CD14-positive monocyte (primary cell): ENCODE results near the gene PAK5. TPM values are rescaled to one million over a fixed set of nuclear protein-coding genes. Genes with fewer than 3 reads are reported as not detected.

Experiments used
- DNase-seq, 3 donors: peaks; one replicate each; pipeline ENCODE4 v3.0.0-alpha.2; 2011 to 2022
- H2AFZ ChIP-seq: 2 replicates; pipeline ENCODE4 v1.6.0; 2012; ENCODE audit warnings: mild to moderate bottlenecking, low read depth, low read length, inconsistent platforms; ENCODE audit not compliant: insufficient read depth, poor library complexity, severe bottlenecking
- H3K27ac ChIP-seq, 2 donors: 1 replicate in 1 of 2; 2 replicates in 1 of 2; pipeline ENCODE4 v1.5.1; 2012 to 2013; ENCODE audit warnings: low read length in 2 of 2, control low read depth in 1 of 2, inconsistent platforms in 1 of 2, low read depth in 1 of 2, mild to moderate bottlenecking in 1 of 2
- H3K27me3 ChIP-seq, 2 donors: one replicate each; pipeline versions ENCODE4 v1.6.0 to v1.6.1; 2011 to 2013; ENCODE audit warnings: low read length in 2 of 2; ENCODE audit not compliant: control insufficient read depth in 2 of 2, insufficient read depth in 2 of 2
- H3K36me3 ChIP-seq, 2 donors: replicated peaks in 1 of 2; 1 replicate in 1 of 2; 2 replicates in 1 of 2; pipeline versions ENCODE4 v1.5.1 to v1.6.1; 2012 to 2013; ENCODE audit warnings: low read length in 2 of 2, control low read depth in 1 of 2, inconsistent platforms in 1 of 2, mild to moderate bottlenecking in 1 of 2; ENCODE audit not compliant: insufficient read depth in 2 of 2, control insufficient read depth in 1 of 2
- H3K4me1 ChIP-seq, 2 donors: 1 replicate in 1 of 2; 2 replicates in 1 of 2; pipeline versions ENCODE4 v1.5.1 to v1.6.1; 2012 to 2013; ENCODE audit warnings: low read length in 2 of 2, control low read depth in 1 of 2, inconsistent platforms in 1 of 2, mild to moderate bottlenecking in 1 of 2, moderate library complexity in 1 of 2; ENCODE audit not compliant: insufficient read depth in 2 of 2, control insufficient read depth in 1 of 2
- H3K4me2 ChIP-seq: replicated peaks from 2 replicates; pipeline ENCODE3; 2012; ENCODE audit warnings: low read length, moderate library complexity, mild to moderate bottlenecking; ENCODE audit not compliant: poor library complexity, severe bottlenecking; ENCODE audit errors: extremely low read depth
- H3K4me3 ChIP-seq, 3 experiments: fragments of 200-600 bp in 1 of 3; sonication (generic) in 1 of 3; replicated peaks in 1 of 3; 1 replicate in 2 of 3; 2 replicates in 1 of 3; pipeline ENCODE4 v1.5.1; 2011 to 2013; ENCODE audit warnings: low read length in 3 of 3, mild to moderate bottlenecking in 3 of 3, control low read depth in 2 of 3, low read depth in 2 of 3, inconsistent platforms in 1 of 3, moderate library complexity in 1 of 3
- H3K79me2 ChIP-seq: 2 replicates; pipeline ENCODE4 v1.6.0; 2012; ENCODE audit warnings: mild to moderate bottlenecking, control low read depth, inconsistent platforms, low read length, moderate library complexity; ENCODE audit not compliant: insufficient read depth
- H3K9ac ChIP-seq: 2 replicates; pipeline ENCODE4 v1.6.0; 2017; ENCODE audit warnings: low read length, mild to moderate bottlenecking; ENCODE audit not compliant: insufficient read depth, poor library complexity, severe bottlenecking
- H3K9me3 ChIP-seq, 2 donors: replicated peaks in 1 of 2; 1 replicate in 1 of 2; 2 replicates in 1 of 2; pipeline versions ENCODE4 v1.5.1 to v1.6.1; 2012 to 2013; ENCODE audit warnings: low read length in 2 of 2, control low read depth in 1 of 2; ENCODE audit not compliant: control insufficient read depth in 1 of 2, insufficient read depth in 1 of 2
- H4K20me1 ChIP-seq: 2 replicates; pipeline ENCODE4 v1.6.0; 2012; ENCODE audit warnings: mild to moderate bottlenecking, low read length, control low read depth, moderate library complexity; ENCODE audit not compliant: insufficient read depth
- H3K27ac Mint-ChIP-seq, 7 donors: one replicate each; pipeline ENCODE4 v1.8.0; 2020; ENCODE audit warnings: mild to moderate bottlenecking in 7 of 7, mixed read lengths in 7 of 7, moderate library complexity in 6 of 7, inconsistent platforms in 2 of 7
- H3K27me3 Mint-ChIP-seq, 3 donors: one replicate each; pipeline ENCODE4 v1.8.0; 2021 to 2022; ENCODE audit warnings: low read depth in 3 of 3, mild to moderate bottlenecking in 3 of 3, mixed read lengths in 3 of 3, moderate library complexity in 3 of 3, inconsistent platforms in 1 of 3
- H3K36me3 Mint-ChIP-seq, 2 donors: one replicate each; pipeline ENCODE4 v1.8.0; 2020; ENCODE audit warnings: mixed read lengths in 2 of 2, inconsistent platforms in 1 of 2, mild to moderate bottlenecking in 1 of 2
- H3K4me1 Mint-ChIP-seq: one replicate; pipeline ENCODE4 v1.8.0; 2020; ENCODE audit warnings: mild to moderate bottlenecking, mixed read lengths
- H3K4me3 Mint-ChIP-seq, 2 donors: one replicate each; pipeline ENCODE4 v1.8.0; 2020; ENCODE audit warnings: mild to moderate bottlenecking in 2 of 2, mixed read lengths in 2 of 2, moderate library complexity in 1 of 2
- H3K9me3 Mint-ChIP-seq, 7 donors: one replicate each; pipeline ENCODE4 v1.8.0; 2020 to 2022; ENCODE audit warnings: mixed read lengths in 7 of 7, mild to moderate bottlenecking in 6 of 7, moderate library complexity in 6 of 7, inconsistent platforms in 2 of 7
- WGBS: methylation state at CpG from one replicate; pipeline ENCODE4 v1.1.5; 2013; ENCODE audit warnings: missing lambda C conversion rate; ENCODE audit not compliant: insufficient coverage; 5-methylcytosine and 5-hydroxymethylcytosine counted together
- intact Hi-C, 2 donors: fragments of 100-400 bp; cut with micrococcal nuclease; formaldehyde crosslinking; loops; one replicate each; pipeline versions ENCODE4 v1.15.0 to v1.15.1; 2023
- polyA plus RNA-seq, 3 donors: library from polyadenylated mRNA; depleted of rRNA in 1 of 3; unstranded in 2 of 3; stranded (reverse) in 1 of 3; fragments of 300-500 nt in 2 of 3; fragments of >200 nt in 1 of 3; fragmentation: Illumina TruSeq in 2 of 3; gene quantifications; 1 replicate in 2 of 3; 2 replicates in 1 of 3; pipeline ENCODE4 v1.2.3, GENCODE V29; 2012 to 2021
- TF ChIP-seq, protein P1 (sequence below): fragments of 200-600 bp; IDR thresholded peaks from one replicate; pipeline ENCODE4 v1.8.0; 2022; ENCODE audit warnings: antibody characterized with exemption, mild to moderate bottlenecking

Gene PAK5
- polyA plus RNA-seq, 3 donors = not detected

DNA sequence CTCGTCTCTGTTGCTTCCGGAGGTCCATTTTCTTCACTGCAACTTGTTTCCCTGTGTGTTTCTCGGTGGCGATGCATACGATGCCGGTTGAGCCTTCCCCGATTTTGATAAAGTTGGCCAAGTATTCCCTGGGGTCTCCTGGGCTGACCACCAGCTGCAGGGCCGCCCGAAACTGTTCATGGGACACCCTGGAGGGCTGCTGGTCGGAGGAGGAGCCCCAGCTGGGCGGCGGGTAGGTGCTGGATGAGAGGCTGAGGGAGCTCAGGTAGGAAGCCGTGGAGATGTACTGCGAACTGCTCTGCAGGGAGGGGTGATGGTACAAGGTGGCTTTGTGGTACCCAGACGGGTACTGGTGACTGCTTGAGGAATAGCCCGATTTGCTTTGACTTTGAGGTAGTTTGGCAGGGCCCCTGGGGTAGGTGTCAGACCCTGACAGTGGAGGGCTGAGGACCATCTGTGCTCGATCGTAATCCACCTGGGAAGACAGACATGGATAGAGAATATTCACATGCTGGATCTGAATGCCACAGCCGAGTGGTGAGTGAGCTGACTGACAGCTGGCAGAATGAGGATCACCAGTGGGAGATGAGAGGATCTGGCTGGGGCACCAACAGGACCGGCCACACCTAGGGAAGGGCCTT, 272.8 kb downstream of the PAK5 start:
- Mint-ChIP-seq H3K27ac (no peak overlapping the region), H3K9me3 (peaks cover 0 to 3% (median 2%) of the 10 kb centered on the region in 7 donors), H3K4me1 (no peaks in the 10 kb centered on the region), H3K27me3 (peaks cover 22 to 47% (median 26%) of the 10 kb centered on the region in 3 donors), H3K36me3 (no peaks in the 10 kb centered on the region), H3K4me3 (no peak overlapping the region)
- Histone ChIP-seq H3K4me2 (no peak overlapping the region), H3K36me3 (no peaks in the 10 kb centered on the region), H3K27ac (no peak overlapping the region), H3K27me3 (peaks cover 27 to 28% of the 10 kb centered on the region in 2 donors), H3K4me1 (no peaks in the 10 kb centered on the region), H3K9me3 (no peaks in the 10 kb centered on the region), H3K4me3 (no peak overlapping the region), H2AFZ (no peak overlapping the region), H3K79me2 (no peaks in the 10 kb centered on the region), H4K20me1 (no peaks in the 10 kb centered on the region), H3K9ac (no peak overlapping the region)
- no peak for DNase-seq
- WGBS = 97% methylated on average over 18 of the region's 20 CpGs
- TF ChIP-seq, protein P1, sequence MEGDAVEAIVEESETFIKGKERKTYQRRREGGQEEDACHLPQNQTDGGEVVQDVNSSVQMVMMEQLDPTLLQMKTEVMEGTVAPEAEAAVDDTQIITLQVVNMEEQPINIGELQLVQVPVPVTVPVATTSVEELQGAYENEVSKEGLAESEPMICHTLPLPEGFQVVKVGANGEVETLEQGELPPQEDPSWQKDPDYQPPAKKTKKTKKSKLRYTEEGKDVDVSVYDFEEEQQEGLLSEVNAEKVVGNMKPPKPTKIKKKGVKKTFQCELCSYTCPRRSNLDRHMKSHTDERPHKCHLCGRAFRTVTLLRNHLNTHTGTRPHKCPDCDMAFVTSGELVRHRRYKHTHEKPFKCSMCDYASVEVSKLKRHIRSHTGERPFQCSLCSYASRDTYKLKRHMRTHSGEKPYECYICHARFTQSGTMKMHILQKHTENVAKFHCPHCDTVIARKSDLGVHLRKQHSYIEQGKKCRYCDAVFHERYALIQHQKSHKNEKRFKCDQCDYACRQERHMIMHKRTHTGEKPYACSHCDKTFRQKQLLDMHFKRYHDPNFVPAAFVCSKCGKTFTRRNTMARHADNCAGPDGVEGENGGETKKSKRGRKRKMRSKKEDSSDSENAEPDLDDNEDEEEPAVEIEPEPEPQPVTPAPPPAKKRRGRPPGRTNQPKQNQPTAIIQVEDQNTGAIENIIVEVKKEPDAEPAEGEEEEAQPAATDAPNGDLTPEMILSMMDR = no peak
- intact Hi-C loops = no loop called here

DNA sequence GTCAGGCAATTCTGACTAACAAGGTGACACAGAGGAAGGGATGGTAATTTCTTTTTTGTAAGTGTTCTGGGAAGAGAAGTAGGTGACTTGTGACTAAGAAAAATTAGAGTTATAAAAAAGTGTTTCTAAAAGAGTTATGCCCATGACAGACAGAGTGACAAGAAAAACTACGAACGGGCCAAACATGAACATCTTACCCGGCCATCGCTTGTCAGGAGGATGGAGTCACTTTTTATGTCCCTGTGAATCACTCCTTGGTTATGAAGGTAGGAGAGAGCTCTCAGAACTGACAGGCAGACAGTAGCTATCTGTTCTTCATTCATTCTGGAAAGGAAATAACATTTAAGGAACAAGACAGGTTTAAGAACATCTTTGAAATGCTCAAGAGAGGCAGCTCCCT, 281.5 kb downstream of the PAK5 start:
- intact Hi-C loops = no loop called here
- TF ChIP-seq, protein P1 = no peak
- Histone ChIP-seq H2AFZ (no peak overlapping the region), H4K20me1 (no peaks in the 10 kb centered on the region), H3K36me3 (no peaks in the 10 kb centered on the region), H3K4me2 (no peak overlapping the region), H3K4me3 (no peak overlapping the region), H3K4me1 (no peaks in the 10 kb centered on the region), H3K79me2 (no peaks in the 10 kb centered on the region), H3K27me3 (peaks cover 19 to 25% of the 10 kb centered on the region in 2 donors), H3K9ac (no peak overlapping the region), H3K27ac (no peak overlapping the region), H3K9me3 (peaks cover 0 to 4% of the 10 kb centered on the region in 2 donors)
- peaks cover 6 to 12% (median 7%) of the 10 kb centered on the region in 7 donors for H3K9me3 Mint-ChIP-seq
- 92% methylated on average over 4 of the region's 4 CpGs for WGBS
- H3K27me3 Mint-ChIP-seq = peaks cover 6 to 37% (median 28%) of the 10 kb centered on the region in 3 donors
- no peak overlapping the region for H3K4me3 Mint-ChIP-seq
- H3K27ac Mint-ChIP-seq = no peak overlapping the region
- no peak for DNase-seq
- H3K36me3 Mint-ChIP-seq = no peaks in the 10 kb centered on the region
- no peaks in the 10 kb centered on the region for H3K4me1 Mint-ChIP-seq
